NB4 (cell line): ENCODE data around the gene VWA3B.

Source experiments
- DNase-seq: peaks from one replicate; pipeline ENCODE4 v3.0.0; 2010; ENCODE audit warnings: low read depth
- H3K4me3 ChIP-seq: one replicate; pipeline ENCODE4 v1.5.1; 2011; ENCODE audit warnings: mild to moderate bottlenecking, low read depth, low read length, moderate library complexity
- MYC ChIP-seq: IDR thresholded peaks from 2 replicates; pipeline ENCODE4 v1.6.1; 2011; ENCODE audit warnings: low read depth, low read length
- POLR2A ChIP-seq: IDR thresholded peaks from 2 replicates; pipeline ENCODE4 v1.6.1; 2011; ENCODE audit warnings: mild to moderate bottlenecking; ENCODE audit not compliant: insufficient read length; ENCODE audit errors: extremely low read depth
- TF ChIP-seq, protein P1 (sequence below): IDR thresholded peaks from one replicate; pipeline ENCODE4 v1.5.1; 2012; ENCODE audit warnings: low read depth, low read length
- TF ChIP-seq, protein P2 (sequence below): IDR thresholded peaks from 2 replicates; pipeline ENCODE4 v1.6.1; 2011; ENCODE audit warnings: low read depth, low read length

Gene VWA3B

GRCh38 chr2:98293931-98294687 lies 207.1 kb downstream of the VWA3B start:
- DNase-seq = no peak
- H3K4me3 ChIP-seq = no peak overlapping the region
- TF ChIP-seq, protein P1, sequence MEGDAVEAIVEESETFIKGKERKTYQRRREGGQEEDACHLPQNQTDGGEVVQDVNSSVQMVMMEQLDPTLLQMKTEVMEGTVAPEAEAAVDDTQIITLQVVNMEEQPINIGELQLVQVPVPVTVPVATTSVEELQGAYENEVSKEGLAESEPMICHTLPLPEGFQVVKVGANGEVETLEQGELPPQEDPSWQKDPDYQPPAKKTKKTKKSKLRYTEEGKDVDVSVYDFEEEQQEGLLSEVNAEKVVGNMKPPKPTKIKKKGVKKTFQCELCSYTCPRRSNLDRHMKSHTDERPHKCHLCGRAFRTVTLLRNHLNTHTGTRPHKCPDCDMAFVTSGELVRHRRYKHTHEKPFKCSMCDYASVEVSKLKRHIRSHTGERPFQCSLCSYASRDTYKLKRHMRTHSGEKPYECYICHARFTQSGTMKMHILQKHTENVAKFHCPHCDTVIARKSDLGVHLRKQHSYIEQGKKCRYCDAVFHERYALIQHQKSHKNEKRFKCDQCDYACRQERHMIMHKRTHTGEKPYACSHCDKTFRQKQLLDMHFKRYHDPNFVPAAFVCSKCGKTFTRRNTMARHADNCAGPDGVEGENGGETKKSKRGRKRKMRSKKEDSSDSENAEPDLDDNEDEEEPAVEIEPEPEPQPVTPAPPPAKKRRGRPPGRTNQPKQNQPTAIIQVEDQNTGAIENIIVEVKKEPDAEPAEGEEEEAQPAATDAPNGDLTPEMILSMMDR = no peak
- TF ChIP-seq, protein P2, sequence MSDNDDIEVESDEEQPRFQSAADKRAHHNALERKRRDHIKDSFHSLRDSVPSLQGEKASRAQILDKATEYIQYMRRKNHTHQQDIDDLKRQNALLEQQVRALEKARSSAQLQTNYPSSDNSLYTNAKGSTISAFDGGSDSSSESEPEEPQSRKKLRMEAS = no peak
- TF ChIP-seq MYC = no peak
- no peak for TF ChIP-seq POLR2A

GRCh38 chr2:98294711-98295110 lies 207.7 kb downstream of the VWA3B start:
- DNase-seq = no peak
- no peak for TF ChIP-seq POLR2A
- TF ChIP-seq, protein P1 = no peak
- TF ChIP-seq, protein P2 = no peak
- no peak for TF ChIP-seq MYC

GRCh38 chr2:98295275-98295674 lies 208.3 kb downstream of the VWA3B start:
- no peak for DNase-seq
- no peak overlapping the region for H3K4me3 ChIP-seq
- TF ChIP-seq, protein P1 = no peak
- no peak for TF ChIP-seq POLR2A
- TF ChIP-seq, protein P2 = no peak
- TF ChIP-seq MYC = no peak

More at GRCh38 chr2:98294711-98295110, 207.7 kb downstream of the VWA3B start:
- no peak overlapping the region for H3K4me3 ChIP-seq

DNA sequence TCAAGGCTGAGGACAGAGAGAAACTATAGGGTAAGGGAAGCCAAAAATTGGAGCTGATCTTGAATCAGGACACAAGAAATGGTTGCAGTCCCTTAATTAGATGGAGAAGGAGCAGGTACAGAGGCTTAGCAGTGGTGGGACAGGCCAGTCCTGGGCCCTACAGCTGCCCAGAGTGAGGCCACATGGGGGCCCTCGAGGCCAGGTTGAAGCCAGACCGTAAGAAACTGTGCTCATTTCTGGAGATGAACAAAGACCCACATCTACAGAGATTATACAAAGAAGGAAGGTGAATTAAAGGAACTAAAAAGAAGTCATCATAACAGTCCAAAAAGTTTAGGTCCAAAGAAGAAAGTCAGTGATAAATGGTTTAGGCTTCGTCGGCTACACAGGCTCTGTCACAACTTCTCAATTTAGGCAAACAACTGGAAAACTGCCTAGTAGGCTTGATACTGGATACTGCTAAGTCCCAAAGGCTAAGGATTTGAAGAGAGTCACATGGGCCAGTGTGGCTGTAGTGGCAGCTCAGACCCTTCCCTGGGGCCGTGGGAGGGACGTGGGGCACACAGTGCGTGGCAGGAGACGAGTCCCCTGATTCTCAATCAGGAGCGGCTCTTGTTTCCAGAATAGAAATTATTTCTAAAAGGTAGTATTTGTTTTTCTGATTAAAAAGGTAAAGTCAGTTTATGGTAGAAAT lies 208.9 kb downstream of the VWA3B start:
- no peak overlapping the region for H3K4me3 ChIP-seq
- TF ChIP-seq, protein P2 = no peak
- TF ChIP-seq POLR2A (no peak), MYC (no peak)
- TF ChIP-seq, protein P1 = no peak
- no peak for DNase-seq

DNA sequence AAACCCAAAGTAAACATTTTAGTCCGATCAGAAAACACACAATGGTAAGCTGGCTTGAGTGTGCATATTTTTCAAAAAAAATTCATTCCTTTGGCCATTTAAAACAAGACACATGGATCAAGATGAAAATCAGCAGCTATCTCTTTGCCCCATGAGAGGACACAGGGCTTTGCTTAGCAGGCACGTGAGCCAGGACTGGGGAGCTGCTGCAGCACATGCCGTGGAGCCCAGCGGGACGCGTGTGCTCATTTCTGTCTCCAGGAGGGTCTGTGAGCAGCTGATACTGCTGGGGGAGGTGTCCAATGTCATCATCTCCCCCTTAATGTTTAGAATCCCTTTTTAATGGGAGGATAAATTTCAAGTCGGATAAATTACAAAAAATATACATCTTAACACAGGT lies 209.5 kb downstream of the VWA3B start:
- TF ChIP-seq, protein P2 = no peak
- TF ChIP-seq MYC = no peak
- TF ChIP-seq POLR2A = no peak
- TF ChIP-seq, protein P1 = no peak
- no peak overlapping the region for H3K4me3 ChIP-seq
- no peak for DNase-seq
